HepG2 (cell line): ENCODE results near the gene SNED1. TPM values are rescaled to one million over a fixed set of nuclear protein-coding genes. Genes with fewer than 3 reads are reported as not detected.

Experiments used
- BCLAF1 ChIP-seq: fragments of 450-650 bp; IDR thresholded peaks from 2 replicates; pipeline ENCODE4 v1.6.1; 2017; ENCODE audit warnings: mild to moderate bottlenecking
- CREBL2 ChIP-seq: sonication (generic); formaldehyde crosslinking; IDR thresholded peaks from 2 replicates; pipeline ENCODE4 v1.8.1; 2023; ENCODE audit warnings: missing genetic modification reagents, mild to moderate bottlenecking, borderline replicate concordance
- HMG20A ChIP-seq: IDR thresholded peaks from 2 replicates; pipeline ENCODE4 v1.6.1; 2016; ENCODE audit warnings: borderline replicate concordance
- KDM1A ChIP-seq: IDR thresholded peaks from 2 replicates; pipeline ENCODE4 v1.6.1; 2016; ENCODE audit warnings: missing compliant biosample characterization
- LRRFIP1 ChIP-seq: sonication (generic); formaldehyde crosslinking; conservative IDR thresholded peaks from 2 replicates; pipeline ENCODE4 v1.4.0; 2020; ENCODE audit warnings: missing genetic modification reagents
- NR2F6 ChIP-seq, 2 experiments: IDR thresholded peaks; 2 replicates each; pipeline ENCODE4 v1.6.1; 2016; ENCODE audit warnings: antibody characterized with exemption in 1 of 2, mild to moderate bottlenecking in 1 of 2
- PHF21A ChIP-seq: sonication (generic); formaldehyde crosslinking; IDR thresholded peaks from 2 replicates; pipeline ENCODE4 v1.5.0; 2020; ENCODE audit warnings: mild to moderate bottlenecking, missing genetic modification reagents
- RNF2 ChIP-seq: fragments of 450-650 bp; conservative IDR thresholded peaks from 2 replicates; pipeline ENCODE4 v1.6.1; 2016; ENCODE audit warnings: low read depth
- RNF219 ChIP-seq: sonication (generic); formaldehyde crosslinking; IDR thresholded peaks from 2 replicates; pipeline ENCODE4 v1.5.0; 2020; ENCODE audit warnings: mild to moderate bottlenecking, missing genetic modification reagents
- RXRA ChIP-seq: sonication (generic); formaldehyde crosslinking; IDR thresholded peaks from 2 replicates; pipeline ENCODE4 v1.5.1; 2020; ENCODE audit warnings: missing genetic modification reagents
- TAF15 ChIP-seq: fragments of 200-400 bp; formaldehyde crosslinking; IDR thresholded peaks from one replicate; pipeline ENCODE4 v1.6.1; 2018; ENCODE audit warnings: mild to moderate bottlenecking, low read depth, low read length; ENCODE audit not compliant: poor library complexity, severe bottlenecking
- TOPORS ChIP-seq: sonication (generic); formaldehyde crosslinking; IDR thresholded peaks from 2 replicates; pipeline ENCODE4 v1.8.0; 2023; ENCODE audit warnings: mild to moderate bottlenecking, missing genetic modification reagents
- ZNF224 ChIP-seq: sonication (generic); formaldehyde crosslinking; IDR thresholded peaks from 2 replicates; pipeline ENCODE4 v1.5.0; 2020; ENCODE audit warnings: mild to moderate bottlenecking, missing genetic modification reagents
- ZNF326 ChIP-seq: sonication (generic); formaldehyde crosslinking; IDR thresholded peaks from 2 replicates; pipeline ENCODE4 v1.4.0; 2020; ENCODE audit warnings: missing genetic modification reagents, borderline replicate concordance
- ZNF354B ChIP-seq: sonication (generic); formaldehyde crosslinking; IDR thresholded peaks from 2 replicates; pipeline ENCODE4 v1.8.0; 2022; ENCODE audit warnings: mild to moderate bottlenecking, missing genetic modification reagents
- ZNF543 ChIP-seq: sonication (generic); formaldehyde crosslinking; IDR thresholded peaks from 2 replicates; pipeline ENCODE4 v1.4.0; 2020; ENCODE audit warnings: mild to moderate bottlenecking, missing genetic modification reagents
- ZNF549 ChIP-seq: sonication (generic); formaldehyde crosslinking; IDR thresholded peaks from 2 replicates; pipeline ENCODE4 v1.5.0; 2020; ENCODE audit warnings: missing genetic modification reagents
- ZNF562 ChIP-seq: sonication (generic); formaldehyde crosslinking; IDR thresholded peaks from 2 replicates; pipeline ENCODE4 v1.8.0; 2022; ENCODE audit warnings: missing genetic modification reagents, borderline replicate concordance
- ZNF598 ChIP-seq: sonication (generic); formaldehyde crosslinking; IDR thresholded peaks from 2 replicates; pipeline ENCODE4 v1.5.1; 2020; ENCODE audit warnings: mild to moderate bottlenecking, missing genetic modification reagents, borderline replicate concordance
- ZNF713 ChIP-seq: sonication (generic); formaldehyde crosslinking; IDR thresholded peaks from 2 replicates; pipeline ENCODE4 v1.4.0; 2020; ENCODE audit warnings: mild to moderate bottlenecking, missing genetic modification reagents
- ZNF770 ChIP-seq: sonication (generic); formaldehyde crosslinking; IDR thresholded peaks from 2 replicates; pipeline ENCODE4 v1.5.0; 2020; ENCODE audit warnings: mild to moderate bottlenecking, missing genetic modification reagents
- polyA plus RNA-seq, 8 experiments: library from polyadenylated mRNA; depleted of rRNA in 3 of 8; stranded (reverse) in 7 of 8; unstranded in 1 of 8; fragments of >200 nt; fragmentation: Illumina TruSeq in 4 of 8; extraction: Trizol in 4 of 8; gene quantifications; 2 replicates each; pipeline versions ENCODE4 v1.2.1 to v1.2.3, GENCODE V29; 2011 to 2016; ENCODE audit warnings: low read depth in 4 of 8, missing spikeins in 1 of 8, mixed read lengths in 1 of 8; ENCODE audit not compliant: insufficient read depth in 1 of 8
- total RNA-seq, 5 experiments: library from RNA; depleted of rRNA; stranded (reverse); fragments of >200 nt; fragmentation: Illumina TruSeq; extraction: Trizol; gene quantifications; 2 replicates each; pipeline ENCODE4 v1.2.3, GENCODE V29; 2016; ENCODE audit warnings: low read depth in 1 of 5

Gene SNED1
- total and polyA plus RNA-seq, 2 of the 13 experiments (the other 11 are each of a cell fraction or from before 2014, with no cell fraction given) = 0.15 to 0.65 TPM

GRCh38 chr2:240960309-240960970 is 38.0 kb upstream of the SNED1 start (continued):
- no peak for TF ChIP-seq CREBL2 (CRISPR knock-in tag)
- TF ChIP-seq RXRA (CRISPR knock-in tag) = peak; percentile 82
- TF ChIP-seq LRRFIP1 (CRISPR knock-in tag) = no peak
- peak; percentile 99 for TF ChIP-seq PHF21A (CRISPR knock-in tag)
- TF ChIP-seq ZNF598 (CRISPR knock-in tag) = 0 out of 2 replicates have a peak, but pooled peaks have one; percentile 12
- no peak for TF ChIP-seq ZNF354B (CRISPR knock-in tag)
- TF ChIP-seq NR2F6 (IDR thresholded peaks at IDR 0.05) = peak; percentile 80
- peak; percentile 80; the same call in 1 of the 2 replicates for TF ChIP-seq NR2F6 (CRISPR knock-in tag; IDR thresholded peaks at IDR 0.05)
- TF ChIP-seq ZNF770 (CRISPR knock-in tag) = no peak
- no peak for TF ChIP-seq RNF2
- TF ChIP-seq ZNF543 = peak; percentile 99
- peak; percentile 76; the same call in 1 of the 2 replicates for TF ChIP-seq HMG20A
- no peak for TF ChIP-seq TOPORS (CRISPR knock-in tag)
- TF ChIP-seq TAF15 = no peak
- TF ChIP-seq RNF219 (CRISPR knock-in tag) = no peak
- peak; percentile 84; the same call in 1 of the 2 replicates for TF ChIP-seq ZNF224
- no peak for TF ChIP-seq ZNF326 (CRISPR knock-in tag)
- no peak for TF ChIP-seq ZNF562 (CRISPR knock-in tag)
- no peak for TF ChIP-seq ZNF713 (CRISPR knock-in tag)
- TF ChIP-seq BCLAF1 = no peak
- no peak for TF ChIP-seq KDM1A (CRISPR knock-in tag)
- no peak for TF ChIP-seq ZNF549
